Measurements from ENCODE around the gene SMYD3.

SMYD3 gene

DNA sequence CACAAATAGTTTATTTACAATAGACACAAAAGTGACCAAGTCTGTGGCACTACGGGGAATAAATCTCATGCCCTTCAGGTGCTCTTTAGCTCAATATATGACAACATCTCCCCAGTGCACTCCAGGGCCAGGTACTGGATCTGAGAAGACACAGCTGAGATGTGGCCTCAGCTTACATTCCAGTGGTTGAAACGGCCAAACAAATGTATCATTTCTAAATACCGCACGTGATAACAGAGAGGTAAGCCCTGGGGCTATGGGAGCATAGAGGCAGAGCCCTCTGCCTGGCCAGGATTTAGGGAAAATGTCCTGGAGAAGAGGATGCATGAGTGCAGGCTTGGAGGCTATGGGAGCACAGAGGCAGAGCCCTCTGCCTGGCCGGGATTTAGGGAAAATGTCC is 630.5 kb downstream of the SMYD3 start:
- no peak for DNase-seq

DNA sequence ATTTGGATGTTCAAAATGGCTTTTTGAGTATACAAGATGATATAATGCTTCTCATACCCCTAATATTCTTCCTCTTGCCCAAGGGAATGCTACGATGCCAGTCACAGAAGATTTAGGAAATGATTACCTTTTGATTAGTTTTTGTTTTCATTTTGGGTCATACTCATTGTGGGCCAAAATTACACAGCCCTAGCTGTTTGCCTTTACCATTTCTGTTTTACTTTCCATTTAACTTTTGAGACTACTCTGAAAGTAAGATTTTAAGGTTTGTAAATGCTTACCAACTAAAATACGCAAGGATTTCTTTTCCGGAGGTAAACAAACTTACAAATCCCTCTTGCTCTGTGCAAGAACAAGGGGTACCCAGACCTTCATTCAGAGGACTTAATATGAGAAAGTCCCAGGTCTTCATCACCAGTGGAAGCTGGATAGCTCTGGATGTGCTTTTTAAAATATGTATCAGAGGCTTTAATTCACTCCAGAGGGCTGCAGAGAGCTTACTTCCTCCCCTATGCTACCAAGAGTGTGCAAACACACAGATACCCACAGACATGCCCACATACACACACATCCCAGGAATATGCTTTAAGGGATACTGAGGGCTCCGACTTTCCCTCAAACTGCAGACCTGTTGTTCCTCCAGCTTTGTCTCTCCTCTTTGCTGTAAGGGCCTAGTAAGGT is 631.4 kb downstream of the SMYD3 start:
- DNase-seq: no peak

DNA sequence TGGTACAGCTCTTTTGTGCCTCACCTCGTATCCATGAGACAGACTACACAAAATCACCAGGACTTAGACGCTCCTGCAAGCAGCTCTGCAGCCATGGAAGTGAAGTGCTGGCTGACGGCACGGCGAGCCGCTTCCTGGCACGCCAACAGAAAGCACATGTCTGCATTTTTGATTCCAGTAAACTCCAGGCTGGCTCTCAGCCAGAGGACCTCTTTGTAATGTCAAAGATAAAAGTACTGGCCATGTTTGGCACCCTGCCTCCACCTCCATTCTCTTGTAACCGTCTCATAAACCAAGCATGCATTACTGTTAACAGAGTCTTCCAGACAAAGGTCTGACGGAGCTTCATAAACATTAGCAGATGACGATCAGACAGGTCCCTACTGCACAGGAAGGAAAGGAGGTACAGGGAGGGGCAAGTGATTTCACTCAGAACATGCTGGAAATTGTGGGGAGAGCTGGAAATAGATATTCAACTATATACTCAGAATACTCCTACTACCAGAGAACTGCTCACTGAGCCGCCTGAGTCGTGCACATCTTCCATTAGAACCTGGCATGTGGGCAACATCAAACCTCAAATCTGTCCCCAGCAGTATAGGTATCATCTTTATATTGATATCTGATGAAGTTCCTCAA is 632.0 kb downstream of the SMYD3 start:
- no peak for DNase-seq

DNA sequence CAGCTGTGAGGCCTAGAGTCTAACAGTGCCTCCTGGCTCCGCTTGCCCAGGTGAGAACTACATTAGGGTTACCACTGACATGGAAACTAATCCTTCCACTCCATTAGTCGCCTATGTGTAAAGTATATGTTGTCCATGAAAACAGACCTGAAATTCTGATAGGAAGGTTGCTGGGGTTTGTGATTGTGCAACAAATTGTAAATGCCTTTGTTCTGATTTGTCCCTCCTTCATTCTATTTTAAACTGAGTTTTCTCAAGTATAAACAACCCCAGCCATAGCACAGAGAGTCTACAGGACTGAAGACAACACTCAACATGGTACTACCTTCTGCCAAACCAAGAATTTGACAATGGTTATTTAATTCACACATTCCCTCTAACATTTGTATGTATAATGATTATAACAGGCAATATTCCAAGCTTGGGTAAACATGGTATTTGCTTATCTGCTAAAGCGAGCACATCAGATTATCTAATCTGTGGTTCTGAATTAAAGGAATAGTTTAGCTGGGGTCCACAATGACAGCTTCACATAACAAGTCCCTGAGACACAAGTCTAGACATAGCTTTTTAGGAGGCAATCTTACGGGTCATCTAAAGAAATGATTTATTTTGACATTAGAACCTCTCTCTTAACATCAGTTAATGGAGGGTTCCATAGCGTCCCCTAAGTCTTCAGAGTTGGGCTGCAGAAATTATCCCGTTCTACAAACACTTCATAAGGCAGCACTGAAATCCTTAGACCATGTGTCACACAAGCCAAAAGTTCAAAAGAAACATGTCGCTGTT is 633.0 kb downstream of the SMYD3 start:
- no peak for DNase-seq

- DNase-seq: no peak
These were observed 634.0 kb downstream of the SMYD3 start for GRCh38 chr1:245873068-245873467.

DNA sequence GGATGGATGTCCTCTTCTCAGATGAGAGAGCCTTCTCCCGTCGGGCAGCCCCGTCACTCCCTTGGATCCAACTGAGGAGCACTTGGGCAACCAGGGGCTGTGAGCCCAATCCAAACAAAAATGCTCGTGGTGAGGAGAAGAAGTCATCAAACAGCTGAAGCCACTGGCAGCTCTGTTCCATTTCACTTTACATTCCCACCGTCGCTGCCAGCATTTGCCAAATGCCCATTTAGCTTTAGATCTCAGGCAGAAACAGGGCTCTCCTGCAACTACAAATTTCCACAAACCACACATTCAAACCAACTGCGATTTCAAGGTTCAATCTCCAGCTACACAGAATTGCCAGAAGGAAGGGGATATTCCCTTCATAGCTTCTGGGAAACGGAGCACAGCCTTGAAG is 634.6 kb downstream of the SMYD3 start:
- no peak for DNase-seq

DNA sequence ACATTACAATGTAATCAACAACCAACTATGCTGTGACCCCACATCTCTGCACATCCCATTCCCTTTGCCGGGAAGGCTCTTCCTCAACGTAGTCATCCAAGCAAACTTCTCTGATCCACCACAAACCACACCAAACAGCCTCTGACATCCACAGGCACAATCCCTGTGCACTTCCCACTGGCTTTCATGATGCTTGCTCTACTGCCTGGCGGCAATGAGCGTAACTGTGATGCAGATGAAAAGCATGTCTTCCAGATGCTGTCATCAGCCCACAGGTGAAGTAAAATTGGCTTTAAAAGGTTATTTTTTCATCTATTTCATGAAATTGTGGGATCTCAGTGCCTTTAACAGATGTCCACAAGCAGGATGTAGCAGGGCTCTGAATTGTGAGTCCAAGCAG is 635.2 kb downstream of the SMYD3 start:
- DNase-seq: no peak

DNA sequence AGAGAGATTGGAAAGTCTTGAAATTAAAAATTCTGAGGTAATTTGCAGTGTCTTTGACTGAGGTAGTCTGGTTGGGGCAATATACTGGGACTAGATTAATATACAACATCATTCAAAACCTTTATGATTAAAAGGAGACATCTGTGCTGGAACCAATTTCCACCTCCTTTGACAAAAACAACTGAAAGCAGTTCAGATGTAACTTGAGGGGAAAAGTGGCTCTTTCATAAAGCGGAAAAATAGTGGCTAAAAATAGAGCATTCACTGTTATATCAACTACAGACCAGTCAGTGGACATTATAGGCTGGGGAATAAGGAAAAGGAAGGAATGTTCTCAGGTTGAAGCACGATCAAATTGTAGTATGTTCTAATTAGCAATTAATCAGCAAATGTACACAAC is 635.9 kb downstream of the SMYD3 start:
- DNase-seq: no peak

- no peak for DNase-seq
These were observed 636.4 kb downstream of the SMYD3 start for GRCh38 chr1:245870698-245871097.

- no peak for DNase-seq
These were observed 637.2 kb downstream of the SMYD3 start for GRCh38 chr1:245869847-245870246.

GRCh38 chr1:245867738-245868137 is 639.3 kb downstream of the SMYD3 start:
- DNase-seq: no peak

- no peak for DNase-seq
These were observed 642.2 kb downstream of the SMYD3 start for GRCh38 chr1:245864872-245865271.

DNA sequence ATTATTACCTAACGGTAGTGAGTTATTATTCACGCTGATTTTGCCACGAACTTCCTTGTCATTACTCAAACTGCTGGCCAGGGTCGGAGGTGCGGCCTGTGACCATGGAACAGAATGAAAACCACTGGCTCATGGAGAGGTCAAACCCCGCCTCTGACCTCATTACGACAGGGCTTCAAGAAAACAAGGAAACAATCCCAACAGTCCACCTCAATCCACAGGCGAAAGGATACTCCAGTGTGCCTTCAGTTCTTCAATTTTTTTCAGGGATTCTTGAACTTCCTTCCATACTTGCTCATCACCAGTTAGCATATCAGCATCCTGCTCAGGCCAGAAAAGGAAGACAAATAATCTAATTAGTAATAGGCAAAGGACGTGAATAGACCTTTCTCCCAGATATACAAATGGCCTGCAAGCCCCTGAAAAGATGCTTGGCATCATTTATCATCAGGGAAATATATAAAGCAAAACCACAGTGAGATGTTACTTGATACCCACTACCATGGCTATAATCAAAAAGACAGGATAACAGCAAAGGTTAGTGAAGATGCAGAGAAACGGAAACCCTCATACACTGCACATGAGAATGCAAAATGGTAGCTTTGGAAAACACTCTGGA is 643.4 kb downstream of the SMYD3 start:
- DNase-seq: no peak

DNA sequence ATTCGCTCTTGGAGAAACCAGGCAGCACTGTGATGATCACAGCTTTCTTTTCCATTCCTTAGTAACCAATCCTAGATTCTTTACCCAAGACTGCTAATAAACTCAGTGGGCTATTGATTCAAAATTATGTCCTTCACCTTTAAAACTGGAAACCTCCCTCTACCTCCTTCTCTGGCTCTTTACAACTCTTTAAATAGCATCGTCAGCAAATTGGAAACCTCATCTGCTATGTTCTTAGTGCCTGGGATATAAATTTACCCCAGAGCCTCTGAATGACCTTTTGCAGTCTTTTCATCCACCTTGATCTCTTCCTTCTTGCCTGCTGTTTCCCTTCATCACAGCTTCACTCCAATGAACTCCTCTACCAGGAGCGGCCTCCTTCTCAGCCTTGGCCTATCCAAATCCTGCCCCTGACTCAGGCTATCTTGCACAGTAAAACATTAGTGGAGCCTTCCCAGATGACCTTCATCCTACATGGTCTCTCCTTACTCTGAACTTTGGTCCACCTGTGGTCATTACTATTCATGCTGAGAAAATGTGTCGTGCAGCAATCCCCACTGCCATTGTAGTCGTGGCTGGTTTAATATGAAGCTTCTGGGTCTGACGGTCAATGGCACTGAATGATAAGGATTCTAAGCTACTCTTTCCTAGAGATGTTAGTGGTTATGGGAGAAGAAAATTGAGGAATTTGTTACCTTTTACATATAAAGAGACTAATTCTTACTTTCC is 644.1 kb downstream of the SMYD3 start:
- DNase-seq: no peak

DNA sequence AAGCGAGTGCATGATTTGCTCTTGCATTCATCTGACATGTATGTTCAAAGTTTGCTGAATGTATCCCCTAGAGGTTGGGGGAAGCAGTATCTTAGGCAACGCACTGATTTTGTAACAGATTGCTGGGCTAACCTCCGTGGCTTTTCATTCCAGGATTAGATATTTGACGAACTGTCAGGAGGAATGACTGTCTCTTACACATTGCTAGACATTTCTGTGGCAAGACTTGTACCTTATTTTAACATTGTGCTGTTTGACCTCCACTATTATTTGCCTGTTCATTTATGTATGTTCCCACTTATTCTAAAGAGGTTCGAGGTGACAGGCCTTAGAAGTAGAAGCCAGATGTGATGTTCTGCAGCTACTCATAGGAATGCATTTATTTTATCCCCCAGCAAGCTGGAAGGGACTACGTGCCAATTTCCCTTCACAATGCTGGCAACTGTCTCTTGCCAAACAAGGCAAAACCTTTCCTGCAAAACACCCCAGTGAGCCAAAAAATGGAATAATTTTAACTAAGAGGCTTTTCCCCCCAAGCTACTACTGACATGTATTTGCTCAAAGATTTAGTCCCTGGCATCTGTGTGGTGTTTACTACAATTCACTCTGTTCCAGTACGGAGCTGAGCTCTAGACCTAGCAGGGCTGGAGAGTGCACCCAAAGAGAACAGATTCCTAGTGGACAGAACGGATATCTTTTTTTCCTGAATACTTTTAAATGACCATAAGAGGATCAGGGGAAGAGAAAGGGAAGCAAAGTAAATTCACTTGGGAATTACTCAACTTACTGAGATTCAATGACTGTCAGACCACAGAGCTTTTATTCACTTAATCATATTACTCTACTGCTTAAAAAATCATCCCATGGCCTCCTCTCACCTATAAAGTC is 646.2 kb downstream of the SMYD3 start:
- DNase-seq: no peak

- DNase-seq: no peak
These were observed 647.5 kb downstream of the SMYD3 start for GRCh38 chr1:245859493-245860114.

DNA sequence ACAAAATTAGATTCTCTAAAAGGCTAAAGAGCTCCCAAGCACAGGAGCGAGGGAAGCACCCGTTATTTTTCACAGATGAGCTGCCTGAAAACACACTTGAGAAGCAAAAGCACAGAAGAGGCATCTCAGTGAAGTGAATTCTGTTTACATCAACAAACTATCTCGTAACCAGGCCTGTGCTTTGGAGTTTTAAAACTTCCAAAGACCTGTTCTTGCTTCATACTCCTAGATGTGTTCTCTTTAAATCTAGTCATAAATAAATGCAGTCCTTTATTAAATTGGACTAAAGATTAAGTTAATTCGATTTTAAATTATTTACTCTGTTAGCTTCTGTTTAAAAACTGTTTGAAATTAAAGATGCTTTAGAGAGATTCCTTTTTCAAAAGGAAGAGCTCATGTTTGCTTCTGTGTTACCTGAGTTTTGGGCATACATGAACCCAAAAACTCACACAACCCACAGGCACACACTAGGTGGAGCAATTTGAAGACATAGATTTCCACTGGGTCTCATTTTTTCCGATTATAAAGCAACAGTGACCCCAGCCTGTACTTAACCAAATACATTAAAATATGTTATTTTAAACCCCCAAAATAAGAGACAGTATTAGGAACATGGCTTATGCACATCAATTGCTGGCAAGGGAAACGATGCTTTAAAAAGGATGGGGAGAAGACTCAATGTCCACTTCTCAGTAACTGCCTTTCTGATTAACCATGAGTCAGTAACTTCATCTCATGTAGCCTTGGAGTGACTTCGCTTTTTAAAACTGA is 648.2 kb downstream of the SMYD3 start:
- no peak for DNase-seq

- DNase-seq: no peak
These were observed 648.9 kb downstream of the SMYD3 start for GRCh38 chr1:245858022-245858721.

DNA sequence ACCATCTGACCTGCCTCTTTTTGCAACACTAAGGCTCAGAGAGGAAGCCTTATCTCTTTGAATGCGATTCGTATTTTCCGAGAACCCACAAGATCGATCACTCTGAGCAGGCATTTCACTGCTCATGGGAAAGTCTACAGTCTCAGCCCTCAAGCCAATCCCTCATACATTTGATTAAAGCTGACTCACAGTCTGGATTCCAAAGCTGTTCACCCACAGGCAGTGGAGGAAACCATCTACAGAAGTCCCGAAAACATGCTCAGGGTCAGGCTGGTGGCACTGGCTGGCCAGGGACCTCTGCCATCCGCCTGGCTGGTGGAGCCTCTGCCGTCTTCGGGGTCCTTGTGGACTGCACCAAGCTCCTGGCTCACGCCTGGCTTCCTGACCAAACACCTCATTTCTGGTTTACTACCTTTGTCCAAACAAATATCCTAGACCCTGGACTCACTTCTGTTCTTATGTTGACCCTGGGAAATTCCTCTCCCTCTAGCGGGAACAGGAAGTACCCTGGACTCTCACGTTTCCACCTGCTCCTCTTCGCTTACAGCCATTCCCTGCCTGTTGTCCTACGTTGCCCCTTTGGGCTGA is 650.0 kb downstream of the SMYD3 start:
- no peak for DNase-seq

Measured in NCI-H2171 (cell line).